PC-3 (cell line): ENCODE measurements around the gene CCDC183. TPM values are rescaled to one million over a fixed set of nuclear protein-coding genes. Genes with fewer than 3 reads are reported as not detected.
A peak's percentile ranks its signal among the peaks of the same experiment; 100 is the strongest.

Source experiments
- ATAC-seq: fragments of 200-7000 bp; cut with Tn5 transposase; 2 replicates; pipeline ENCODE4 v1.9.1; 2020; ENCODE audit warnings: mild to moderate bottlenecking, moderate library complexity
- BruUV-seq: library from RNA; stranded (reverse); fragments of 400-500 nt; replicated peaks from 2 replicates; lab custom pipeline; 2021; lab: Mats Ljungman, UMichigan
- CTCF ChIA-PET: fragments of 300-600 bp; sonication (Branson Sonifier 250); formaldehyde crosslinking; loops from one replicate; lab custom pipeline; 2022; ENCODE audit warnings: antibody characterized with exemption; lab: Charles Lee
- POLR2A ChIA-PET: fragments of 300-600 bp; sonication (Branson Sonifier 250); formaldehyde crosslinking; loops from one replicate; lab custom pipeline; 2022; ENCODE audit warnings: antibody characterized with exemption; ENCODE audit not compliant: unreplicated experiment; lab: Charles Lee
- DNase-seq: peaks from one replicate; pipeline ENCODE4 v3.0.0-alpha.2; 2015
- H2AFZ ChIP-seq: fragments of 300-600 bp; sonication (generic); 2 replicates; pipeline ENCODE4 v1.6.0; 2016; ENCODE audit warnings: antibody characterized with exemption, low read length
- H3F3A ChIP-seq: fragments of 300-600 bp; sonication (generic); one replicate; pipeline ENCODE4 v1.6.0; 2017; ENCODE audit warnings: antibody characterized with exemption, low read length, control low read depth, mild to moderate bottlenecking; ENCODE audit not compliant: unreplicated experiment
- H3K27ac ChIP-seq: fragments of 300-600 bp; sonication (generic); 2 replicates; pipeline ENCODE4 v1.5.1; 2016; ENCODE audit warnings: mild to moderate bottlenecking, low read length
- H3K27me3 ChIP-seq: fragments of 300-600 bp; sonication (generic); 2 replicates; pipeline ENCODE4 v1.6.1; 2016; ENCODE audit warnings: low read length, mixed read lengths
- H3K36me3 ChIP-seq: fragments of 300-600 bp; sonication (generic); 2 replicates; pipeline ENCODE4 v1.6.1; 2016; ENCODE audit warnings: low read depth, mixed run types, low read length, mixed read lengths
- H3K4me1 ChIP-seq: fragments of 300-600 bp; sonication (generic); 2 replicates; pipeline ENCODE4 v1.5.1; 2016; ENCODE audit warnings: low read length; ENCODE audit not compliant: insufficient read depth
- H3K4me2 ChIP-seq: fragments of 300-600 bp; sonication (generic); 2 replicates; pipeline ENCODE4 v1.6.0; 2016; ENCODE audit warnings: low read length
- H3K4me3 ChIP-seq: fragments of 300-600 bp; sonication (generic); 2 replicates; pipeline ENCODE4 v1.5.1; 2016; ENCODE audit warnings: mild to moderate bottlenecking, low read length, mixed read lengths
- H3K79me2 ChIP-seq: fragments of 300-600 bp; sonication (generic); 2 replicates; pipeline ENCODE4 v1.6.1; 2017; ENCODE audit warnings: low read length, mixed read lengths
- H3K9ac ChIP-seq: fragments of 300-600 bp; sonication (generic); 2 replicates; pipeline ENCODE4 v1.6.0; 2016; ENCODE audit warnings: mild to moderate bottlenecking, low read length
- H3K9me2 ChIP-seq: fragments of 300-600 bp; sonication (generic); replicated peaks from 2 replicates; pipeline ENCODE4 v1.6.1; 2016; ENCODE audit warnings: mixed run types, low read length, mixed read lengths
- H3K9me3 ChIP-seq: fragments of 300-600 bp; sonication (generic); 2 replicates; pipeline ENCODE4 v1.6.1; 2016; ENCODE audit warnings: low read length, mixed read lengths
- H4K20me1 ChIP-seq: fragments of 300-600 bp; sonication (generic); 2 replicates; pipeline ENCODE4 v1.6.1; 2016; ENCODE audit warnings: low read length, mixed read lengths
- CTCF ChIP-seq: fragments of 300-600 bp; sonication (generic); conservative IDR thresholded peaks from 2 replicates; pipeline ENCODE4 v1.5.1; 2017; ENCODE audit warnings: antibody characterized with exemption, low read depth, mild to moderate bottlenecking, low read length
- EZH2 ChIP-seq: fragments of 300-600 bp; sonication (generic); IDR thresholded peaks from one replicate; pipeline ENCODE4 v1.6.1; 2017; ENCODE audit warnings: antibody characterized with exemption, mild to moderate bottlenecking, low read length; ENCODE audit not compliant: unreplicated experiment
- EZH2phosphoT487 ChIP-seq: fragments of 300-600 bp; sonication (generic); IDR thresholded peaks from 2 replicates; pipeline ENCODE4 v1.6.1; 2018; ENCODE audit warnings: mild to moderate bottlenecking, antibody characterized with exemption, low read length, borderline replicate concordance
- intact Hi-C: fragments of 100-400 bp; cut with micrococcal nuclease; formaldehyde crosslinking; loops from 2 replicates; pipeline ENCODE4 v1.9.0; 2023
- total RNA-seq: library from RNA; depleted of rRNA; stranded (reverse); fragments of >200 nt; gene quantifications from 2 replicates; pipeline ENCODE4 v1.2.3, GENCODE V29; 2014

The CCDC183 gene
- total RNA-seq, 1 experiment from 2014 or later, result 0.87 TPM

DNA sequence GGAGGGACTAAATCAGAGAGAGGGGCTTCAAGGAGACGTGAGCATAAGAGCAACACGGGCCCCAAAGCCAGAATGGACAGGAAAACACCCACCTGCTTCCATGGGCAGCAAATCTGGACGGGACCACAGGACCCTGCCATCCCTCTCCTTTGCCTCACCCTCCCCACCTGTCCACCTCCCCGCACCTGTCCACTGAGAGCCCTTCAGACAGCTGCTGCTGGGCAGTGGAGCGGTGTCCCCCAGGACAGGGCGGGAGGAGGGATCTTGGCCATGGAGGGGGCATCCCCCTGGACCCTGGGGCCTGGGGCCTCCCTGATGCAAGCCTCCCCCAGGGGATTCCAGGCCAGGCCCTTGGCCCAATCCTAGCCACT lies 2.6 kb downstream of the CCDC183 start:
- BruUV-seq, result no TSS peak
- no peaks in the 10 kb centered on the region for H3K9me3 ChIP-seq
- no peak overlapping the region for H3K27ac ChIP-seq
- no peak for TF ChIP-seq EZH2
- TF ChIP-seq EZH2phosphoT487, result no peak
- peak overlapping the region; percentile 64; the same call in 1 of the 2 replicates for H3K4me3 ChIP-seq
- ChIA-PET CTCF (no interaction called here), POLR2A (no interaction called here)
- ATAC-seq, result no peak
- H3K27me3 ChIP-seq, result no peaks in the 10 kb centered on the region
- H3K36me3 ChIP-seq, result no peaks in the 10 kb centered on the region
- H3K4me1 ChIP-seq, result peaks cover 20% of the 10 kb centered on the region
- intact Hi-C loops, result no loop called here
- no peak overlapping the region for H2AFZ ChIP-seq
- H3K9me2 ChIP-seq, result no peaks in the 10 kb centered on the region
- H3F3A ChIP-seq, result no peaks in the 10 kb centered on the region
- no peaks in the 10 kb centered on the region for H4K20me1 ChIP-seq
- peak overlapping the region; percentile 95 for H3K4me2 ChIP-seq
- no peaks in the 10 kb centered on the region for H3K79me2 ChIP-seq
- no peak overlapping the region for H3K9ac ChIP-seq
- no peak for DNase-seq

DNA sequence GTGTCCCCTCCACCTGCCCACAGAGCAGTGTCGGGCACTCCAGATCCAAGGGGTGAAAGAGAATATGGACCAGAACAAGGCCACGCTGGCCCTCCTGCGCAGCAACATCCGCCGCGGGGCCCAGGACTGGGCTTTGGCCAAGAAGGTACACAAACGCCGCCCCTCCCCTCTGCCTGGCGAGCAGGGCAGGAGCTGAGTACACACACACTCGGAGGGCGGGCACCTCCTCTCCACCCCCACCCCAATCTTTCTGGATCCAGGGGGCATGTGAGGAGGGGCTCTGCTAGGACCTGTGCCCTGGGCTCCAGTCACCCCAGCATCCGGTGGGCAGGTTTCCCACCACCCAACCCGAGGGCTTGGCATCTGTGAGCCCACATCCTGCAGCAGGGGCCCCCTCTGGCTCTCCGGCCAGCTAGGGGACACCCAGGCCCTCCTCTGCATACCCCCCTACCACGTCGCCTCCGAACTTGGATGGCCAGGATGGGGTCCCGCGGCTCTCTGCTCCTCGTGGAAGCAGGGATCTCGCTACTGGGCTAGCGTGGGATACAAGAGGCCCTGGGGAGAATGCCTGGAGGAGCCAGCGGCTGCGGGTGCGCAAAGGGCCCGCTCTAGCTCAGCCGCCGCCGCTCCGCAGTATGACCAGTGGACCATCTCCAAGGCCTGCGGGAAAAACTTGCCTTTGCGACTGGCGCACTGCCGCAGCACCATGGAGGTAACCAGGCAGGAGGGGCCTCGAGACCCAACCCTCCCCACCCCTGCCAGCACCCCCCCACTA lies 3.1 kb downstream of the CCDC183 start:
- TF ChIP-seq CTCF (no peak), EZH2phosphoT487 (no peak), EZH2 (no peak)
- Histone ChIP-seq H3K9me2 (no peaks in the 10 kb centered on the region), H3K27ac (no peak overlapping the region), H3K9me3 (no peaks in the 10 kb centered on the region), H3F3A (no peaks in the 10 kb centered on the region), H4K20me1 (no peaks in the 10 kb centered on the region), H3K4me3 (peak overlapping the region; percentile 64), H2AFZ (peak overlapping the region; percentile 73), H3K36me3 (no peaks in the 10 kb centered on the region), H3K27me3 (no peaks in the 10 kb centered on the region), H3K4me2 (peak overlapping the region; percentile 95), H3K9ac (peak overlapping the region; percentile 31; the same call in 1 of the 2 replicates), H3K79me2 (no peaks in the 10 kb centered on the region), H3K4me1 (peaks cover 20% of the 10 kb centered on the region)
- intact Hi-C loops, result no loop called here
- DNase-seq (peak; percentile 48), ATAC-seq (peak; percentile 39)
- no TSS peak for BruUV-seq
- ChIA-PET POLR2A (no interaction called here), CTCF (interaction anchor here (0.6 kb wide), 1 partner anchor 230 kb away, joined by 4 read pairs; no protein-coding TSS in a partner anchor)

GRCh38 chr9:136799854-136800657 lies 3.9 kb downstream of the CCDC183 start:
- ATAC-seq (peak; percentile 55), DNase-seq (peak; percentile 78)
- no peaks in the 10 kb centered on the region for H3K36me3 ChIP-seq
- H3K9me3 ChIP-seq, result no peaks in the 10 kb centered on the region
- H3K27ac ChIP-seq, result no peak overlapping the region
- H3K27me3 ChIP-seq, result no peaks in the 10 kb centered on the region
- H3K9me2 ChIP-seq, result no peaks in the 10 kb centered on the region
- ChIA-PET POLR2A (interaction anchor here (0.6 kb wide), 2 partner anchors 40 to 351 kb away, joined by 5 to 6 read pairs; no protein-coding TSS in a partner anchor), CTCF (interaction anchor here (0.6 to 1.1 kb wide), 3 partner anchors 42 to 247 kb away, joined by 3 to 4 read pairs (median 3); partner anchors contain the start of gene AJM1)
- TF ChIP-seq CTCF, result no peak
- no peak for TF ChIP-seq EZH2
- TF ChIP-seq EZH2phosphoT487, result no peak
- H3K79me2 ChIP-seq, result no peaks in the 10 kb centered on the region
- intact Hi-C loops, result loop anchor here (1.0 kb wide), 1 partner anchor 9 kb away; the partner anchor contains the start of gene TMEM141
- peak overlapping the region; percentile 77 for H2AFZ ChIP-seq
- no peaks in the 10 kb centered on the region for H3F3A ChIP-seq
- no peaks in the 10 kb centered on the region for H4K20me1 ChIP-seq
- H3K9ac ChIP-seq, result no peak overlapping the region
- H3K4me1 ChIP-seq, result peaks cover 20% of the 10 kb centered on the region
- BruUV-seq, result no TSS peak
- peak overlapping the region; percentile 95 for H3K4me2 ChIP-seq
- H3K4me3 ChIP-seq, result peak overlapping the region; percentile 69
